C4-2B (cell line): Measurements from ENCODE around the gene NCAM2.

Experiments
- ZFX ChIP-seq: fragments of 450-650 bp; IDR thresholded peaks from 2 replicates; pipeline ENCODE4 v1.6.1; 2017
- TF ChIP-seq, protein P1 (sequence below): fragments of 450-650 bp; conservative IDR thresholded peaks from 2 replicates; pipeline ENCODE4 v1.5.1; 2017; ENCODE audit warnings: mild to moderate bottlenecking

DNA sequence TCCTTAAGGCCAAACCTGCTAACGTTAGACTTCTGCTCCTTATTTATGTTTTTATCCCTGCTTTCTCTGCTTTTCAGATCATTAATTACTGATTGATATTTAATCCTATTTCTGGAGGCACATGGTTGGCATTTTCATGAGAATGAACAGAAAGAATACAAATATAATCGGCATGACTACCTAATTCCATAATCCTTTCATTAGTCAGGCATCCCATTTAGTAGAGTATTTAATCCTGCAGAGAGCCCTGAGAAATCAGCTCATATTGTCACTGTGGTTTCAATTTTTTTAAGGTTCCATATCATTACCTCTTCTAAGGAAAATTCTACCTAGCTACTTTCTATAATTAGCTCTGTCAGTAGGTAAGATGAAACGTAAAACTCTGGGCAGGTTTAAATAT is 238.8 kb downstream of the NCAM2 start:
- TF ChIP-seq, protein P1, sequence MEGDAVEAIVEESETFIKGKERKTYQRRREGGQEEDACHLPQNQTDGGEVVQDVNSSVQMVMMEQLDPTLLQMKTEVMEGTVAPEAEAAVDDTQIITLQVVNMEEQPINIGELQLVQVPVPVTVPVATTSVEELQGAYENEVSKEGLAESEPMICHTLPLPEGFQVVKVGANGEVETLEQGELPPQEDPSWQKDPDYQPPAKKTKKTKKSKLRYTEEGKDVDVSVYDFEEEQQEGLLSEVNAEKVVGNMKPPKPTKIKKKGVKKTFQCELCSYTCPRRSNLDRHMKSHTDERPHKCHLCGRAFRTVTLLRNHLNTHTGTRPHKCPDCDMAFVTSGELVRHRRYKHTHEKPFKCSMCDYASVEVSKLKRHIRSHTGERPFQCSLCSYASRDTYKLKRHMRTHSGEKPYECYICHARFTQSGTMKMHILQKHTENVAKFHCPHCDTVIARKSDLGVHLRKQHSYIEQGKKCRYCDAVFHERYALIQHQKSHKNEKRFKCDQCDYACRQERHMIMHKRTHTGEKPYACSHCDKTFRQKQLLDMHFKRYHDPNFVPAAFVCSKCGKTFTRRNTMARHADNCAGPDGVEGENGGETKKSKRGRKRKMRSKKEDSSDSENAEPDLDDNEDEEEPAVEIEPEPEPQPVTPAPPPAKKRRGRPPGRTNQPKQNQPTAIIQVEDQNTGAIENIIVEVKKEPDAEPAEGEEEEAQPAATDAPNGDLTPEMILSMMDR: no peak
- TF ChIP-seq ZFX: no peak
